Esophagus muscularis mucosa (tissue), 4 donors: ENCODE results near the gene MXI1. TPM values are rescaled to one million over a fixed set of nuclear protein-coding genes. Genes with fewer than 3 reads are reported as not detected.

Source experiments
- DNase-seq: peaks from one replicate; pipeline ENCODE4 v3.0.0-alpha.2; 2017; ENCODE audit errors: extremely low spot score
- H3K27ac ChIP-seq, 4 donors: fragments of 200-600 bp; sonication (generic); replicated peaks in 1 of 4; 1 replicate in 3 of 4; 2 replicates in 1 of 4; pipeline ENCODE4 v1.5.1; 2016 to 2019; ENCODE audit warnings: mild to moderate bottlenecking in 1 of 4
- H3K27me3 ChIP-seq, 4 donors: fragments of 200-600 bp; sonication (generic); one replicate each; pipeline versions ENCODE4 v1.5.1 to v1.6.0; 2016 to 2019
- H3K36me3 ChIP-seq, 4 donors: fragments of 200-600 bp; sonication (generic); one replicate each; pipeline ENCODE4 v1.5.1; 2016 to 2019
- H3K4me1 ChIP-seq, 4 donors: fragments of 200-600 bp; sonication (generic); one replicate each; pipeline ENCODE4 v1.5.1; 2016 to 2019
- H3K4me3 ChIP-seq, 4 donors: fragments of 200-600 bp; sonication (generic); 1 replicate in 2 of 4; 2 replicates in 2 of 4; pipeline ENCODE4 v1.5.1; 2016 to 2019; ENCODE audit warnings: mild to moderate bottlenecking in 4 of 4, moderate library complexity in 1 of 4
- H3K9me3 ChIP-seq, 4 donors: fragments of 200-600 bp; sonication (generic); 1 replicate in 3 of 4; 2 replicates in 1 of 4; pipeline ENCODE4 v1.5.1; 2016 to 2019
- EP300 ChIP-seq: sonication (generic); formaldehyde crosslinking; IDR thresholded peaks from one replicate; pipeline ENCODE4 v1.6.1; 2017; ENCODE audit warnings: antibody characterized with exemption
- POLR2A ChIP-seq: fragments of 450-650 bp; IDR thresholded peaks from one replicate; pipeline ENCODE4 v1.6.1; 2017; ENCODE audit warnings: antibody characterized with exemption, moderate library complexity, mild to moderate bottlenecking, low read depth
- POLR2AphosphoS5 ChIP-seq, 2 donors: sonication (generic); formaldehyde crosslinking; IDR thresholded peaks; one replicate each; pipeline ENCODE4 v1.6.1; 2017; ENCODE audit warnings: antibody characterized with exemption in 2 of 2
- WGBS: methylation state at CpG from one replicate; pipeline ENCODE4 v1.1.5; 2018; 5-methylcytosine and 5-hydroxymethylcytosine counted together
- intact Hi-C: fragments of 100-400 bp; cut with DNase I; formaldehyde crosslinking; loops from one replicate; pipeline ENCODE4 v1.15.1; 2023
- total RNA-seq, 4 donors: library from RNA; depleted of rRNA; stranded (reverse); fragments of >200 nt; gene quantifications; one replicate each; pipeline versions ENCODE4 v1.1.0 to v1.2.1, GENCODE V29; 2016
- TF ChIP-seq, protein P1 (sequence below), 3 experiments: fragments of 200-600 bp in 2 of 3; fragments of 450-650 bp in 1 of 3; sonication (generic) in 2 of 3; IDR thresholded peaks; one replicate each; pipeline ENCODE4 v1.5.1; 2017 to 2019; ENCODE audit warnings: antibody characterized with exemption in 3 of 3, mild to moderate bottlenecking in 2 of 3, moderate library complexity in 1 of 3

The MXI1 gene
- total RNA-seq, 4 donors from 2014 or later, result 198 to 292 (median 226) TPM

DNA sequence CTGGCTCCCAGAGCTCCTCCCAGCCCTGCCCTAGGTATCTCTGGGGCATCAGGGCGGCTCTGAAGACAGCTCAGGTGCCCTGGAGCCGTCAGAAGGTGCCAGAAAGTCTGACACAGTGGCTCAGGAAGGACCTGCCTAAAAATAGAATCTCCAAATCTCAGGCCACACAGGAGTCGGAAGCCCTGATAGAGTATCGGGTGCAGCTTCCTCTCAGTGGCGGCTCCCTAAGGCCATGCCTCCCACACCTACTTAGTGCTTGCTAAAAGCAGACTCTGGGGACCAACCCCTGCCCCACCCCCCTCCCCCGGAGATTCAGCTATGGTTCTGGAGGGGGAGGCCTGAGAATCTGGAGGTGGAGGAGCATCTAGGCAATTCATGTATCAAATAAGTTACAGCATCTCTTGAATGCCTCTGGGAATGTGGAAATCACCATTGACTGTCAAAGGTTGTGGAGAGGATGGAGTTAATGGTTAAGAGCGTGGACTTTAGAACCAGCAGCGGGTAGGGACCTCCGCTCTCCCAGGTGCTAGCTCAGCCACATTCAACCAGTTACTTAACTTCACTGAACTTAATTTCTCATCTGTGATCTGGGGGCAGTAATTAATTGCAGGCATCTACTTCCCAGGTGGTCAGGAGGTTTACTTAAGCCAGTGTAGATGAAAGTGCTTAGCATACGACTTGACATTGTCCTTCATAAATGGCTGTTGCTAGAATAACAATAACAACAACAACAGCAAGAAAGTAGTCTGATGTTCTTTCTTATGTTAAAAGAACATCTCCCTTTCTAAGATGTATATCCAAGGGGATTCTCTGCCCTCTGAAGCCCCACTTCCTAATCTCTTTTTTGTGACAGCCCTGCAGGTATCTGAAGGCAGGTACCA is 38.6 kb upstream of the MXI1 start:
- no peak for TF ChIP-seq EP300
- H3K4me3 ChIP-seq, result no peak overlapping the region
- WGBS, result 44% methylated on average over 7 of the region's 10 CpGs
- no peak overlapping the region for H3K27ac ChIP-seq
- H3K27me3 ChIP-seq, result peaks cover 0 to 56% (median 8%) of the 10 kb centered on the region in 4 donors
- intact Hi-C loops, result no loop called here
- peak; percentile 87 for DNase-seq
- H3K4me1 ChIP-seq, result peaks cover 14 to 24% (median 16%) of the 10 kb centered on the region in 4 donors
- no peaks in the 10 kb centered on the region for H3K9me3 ChIP-seq
- H3K36me3 ChIP-seq, result no peaks in the 10 kb centered on the region

DNA sequence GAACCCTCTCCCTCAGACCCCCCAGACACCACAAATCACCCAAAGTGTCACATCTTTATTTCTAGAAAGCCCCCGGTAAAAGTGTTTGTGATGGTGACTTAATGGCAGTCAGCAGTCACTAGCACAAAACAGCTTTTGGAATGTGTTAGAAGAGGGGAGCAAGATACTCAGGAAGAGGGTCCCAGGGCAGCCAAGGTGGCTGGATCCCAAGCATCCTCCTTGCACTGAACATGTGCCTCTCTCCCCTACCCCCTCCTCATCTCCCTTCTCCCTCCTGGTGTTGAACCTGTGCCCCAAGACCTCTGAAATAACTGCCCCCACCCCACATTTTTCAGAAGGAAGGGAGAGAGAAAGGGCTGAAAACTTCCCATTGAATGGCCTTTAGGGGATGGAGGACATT is 37.8 kb upstream of the MXI1 start:
- TF ChIP-seq EP300, result no peak
- H3K27me3 ChIP-seq, result peaks cover 0 to 60% (median 8%) of the 10 kb centered on the region in 4 donors
- H3K4me3 ChIP-seq, result no peak overlapping the region
- no peaks in the 10 kb centered on the region for H3K36me3 ChIP-seq
- peaks cover 14 to 24% (median 16%) of the 10 kb centered on the region in 4 donors for H3K4me1 ChIP-seq
- 52% methylated on average over 1 of the region's 1 CpG for WGBS
- no peak overlapping the region for H3K27ac ChIP-seq
- intact Hi-C loops, result no loop called here
- no peaks in the 10 kb centered on the region for H3K9me3 ChIP-seq
- DNase-seq, result peak; percentile 72

DNA sequence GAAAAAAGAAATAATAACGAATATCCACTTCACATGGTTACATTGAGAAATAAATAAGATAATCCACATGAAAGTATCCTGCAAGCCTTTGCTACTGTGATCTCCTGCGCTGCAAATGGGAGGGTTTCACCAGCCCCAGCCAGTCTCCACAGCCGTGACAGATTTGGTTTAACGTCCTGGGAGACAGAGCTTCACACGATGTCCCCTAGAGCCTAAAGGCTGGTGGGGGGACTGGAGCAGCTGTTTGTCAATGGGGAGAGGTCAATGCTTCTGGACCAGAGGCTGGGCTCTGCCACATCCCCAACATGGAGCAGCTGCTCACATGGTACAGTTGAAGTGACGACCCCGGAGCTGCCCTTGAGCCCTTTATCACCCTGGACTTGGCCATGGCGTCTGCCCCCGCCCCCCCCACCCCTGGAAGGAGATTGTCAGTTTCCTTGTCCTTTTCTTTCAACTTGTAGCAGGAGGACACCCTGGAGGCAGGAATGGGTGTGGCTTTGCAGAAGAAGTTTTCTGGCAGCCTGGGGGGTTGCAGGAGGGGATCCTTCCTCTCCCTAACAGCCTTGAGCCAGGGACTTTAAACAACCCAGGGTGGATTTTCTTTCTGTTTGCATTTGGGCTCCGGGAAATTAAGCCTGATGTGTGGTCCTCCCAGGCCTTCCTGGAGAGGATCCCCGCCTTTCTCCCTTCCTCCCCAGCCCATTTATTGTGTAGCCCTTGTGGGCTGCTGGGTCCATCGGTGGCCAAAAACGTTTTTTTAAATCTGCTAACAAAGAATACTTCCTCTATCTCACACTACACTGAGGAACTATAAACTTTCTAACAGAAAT is 37.0 kb upstream of the MXI1 start:
- DNase-seq, result peak; percentile 62
- TF ChIP-seq EP300 (no peak), POLR2AphosphoS5 (IDR thresholded peaks at IDR 0.05) (no peak), POLR2A (no peak)
- TF ChIP-seq, protein P1, sequence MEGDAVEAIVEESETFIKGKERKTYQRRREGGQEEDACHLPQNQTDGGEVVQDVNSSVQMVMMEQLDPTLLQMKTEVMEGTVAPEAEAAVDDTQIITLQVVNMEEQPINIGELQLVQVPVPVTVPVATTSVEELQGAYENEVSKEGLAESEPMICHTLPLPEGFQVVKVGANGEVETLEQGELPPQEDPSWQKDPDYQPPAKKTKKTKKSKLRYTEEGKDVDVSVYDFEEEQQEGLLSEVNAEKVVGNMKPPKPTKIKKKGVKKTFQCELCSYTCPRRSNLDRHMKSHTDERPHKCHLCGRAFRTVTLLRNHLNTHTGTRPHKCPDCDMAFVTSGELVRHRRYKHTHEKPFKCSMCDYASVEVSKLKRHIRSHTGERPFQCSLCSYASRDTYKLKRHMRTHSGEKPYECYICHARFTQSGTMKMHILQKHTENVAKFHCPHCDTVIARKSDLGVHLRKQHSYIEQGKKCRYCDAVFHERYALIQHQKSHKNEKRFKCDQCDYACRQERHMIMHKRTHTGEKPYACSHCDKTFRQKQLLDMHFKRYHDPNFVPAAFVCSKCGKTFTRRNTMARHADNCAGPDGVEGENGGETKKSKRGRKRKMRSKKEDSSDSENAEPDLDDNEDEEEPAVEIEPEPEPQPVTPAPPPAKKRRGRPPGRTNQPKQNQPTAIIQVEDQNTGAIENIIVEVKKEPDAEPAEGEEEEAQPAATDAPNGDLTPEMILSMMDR (IDR thresholded peaks at IDR 0.05), result no peak
- Histone ChIP-seq H3K27me3 (peaks cover 0 to 54% (median 7%) of the 10 kb centered on the region in 4 donors), H3K36me3 (no peaks in the 10 kb centered on the region), H3K27ac (no peak overlapping the region), H3K4me3 (no peak overlapping the region), H3K4me1 (peaks cover 15 to 24% (median 16%) of the 10 kb centered on the region in 4 donors), H3K9me3 (no peaks in the 10 kb centered on the region)
- intact Hi-C loops, result no loop called here
- 18% methylated on average over 13 of the region's 13 CpGs for whole genome bisulfite sequencing

DNA sequence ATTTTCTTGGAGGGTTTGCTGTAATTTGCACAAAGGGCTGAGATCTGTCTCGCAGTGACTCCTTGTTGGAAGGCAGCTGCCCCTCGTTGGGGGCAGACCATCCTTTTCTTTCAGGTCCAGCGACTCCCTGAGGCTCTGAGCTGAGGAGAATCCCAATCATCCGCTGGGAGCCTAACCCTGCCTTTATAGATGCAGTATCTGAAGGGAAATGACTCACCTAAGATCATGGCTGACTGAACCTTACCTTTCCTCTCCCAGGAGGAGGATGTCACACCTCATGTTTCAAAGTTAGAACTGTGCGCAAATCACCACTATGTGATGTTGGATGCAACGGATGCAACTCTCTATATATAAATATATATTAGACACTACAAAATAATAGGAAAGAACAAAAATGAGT is 36.4 kb upstream of the MXI1 start:
- Histone ChIP-seq H3K4me3 (no peak overlapping the region), H3K36me3 (no peaks in the 10 kb centered on the region), H3K4me1 (peaks cover 15 to 24% (median 21%) of the 10 kb centered on the region in 4 donors), H3K27me3 (peaks cover 0 to 47% (median 7%) of the 10 kb centered on the region in 4 donors), H3K27ac (no peak overlapping the region), H3K9me3 (no peaks in the 10 kb centered on the region)
- intact Hi-C loops, result no loop called here
- WGBS, result 50% methylated on average over 6 of the region's 6 CpGs
- DNase-seq, result peak; percentile 24
- no peak for TF ChIP-seq POLR2AphosphoS5 (IDR thresholded peaks at IDR 0.05)

DNA sequence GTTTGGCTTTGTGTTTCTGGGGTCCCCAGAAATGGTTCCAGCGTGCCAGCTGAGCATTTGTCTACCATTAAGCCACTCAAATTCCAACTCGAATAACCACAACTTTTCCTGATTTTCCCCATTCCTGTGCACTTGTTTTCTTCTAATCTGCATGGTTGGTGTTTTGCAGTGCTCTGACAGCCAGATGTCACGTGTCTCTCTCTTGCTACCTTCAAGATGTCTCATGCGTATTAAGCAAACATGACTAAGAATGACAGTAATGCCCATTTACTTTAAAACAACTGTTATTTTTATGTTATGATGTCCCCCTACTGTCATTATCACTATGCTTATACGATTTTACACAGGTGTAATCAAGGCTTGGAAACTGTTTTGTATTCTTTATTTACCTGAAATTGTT is 35.2 kb upstream of the MXI1 start:
- DNase-seq, result no peak
- intact Hi-C loops, result no loop called here
- peaks cover 0 to 36% (median 7%) of the 10 kb centered on the region in 4 donors for H3K27me3 ChIP-seq
- peaks cover 15 to 24% (median 22%) of the 10 kb centered on the region in 4 donors for H3K4me1 ChIP-seq
- TF ChIP-seq EP300 (no peak), POLR2AphosphoS5 (IDR thresholded peaks at IDR 0.05) (no peak), POLR2A (no peak)
- TF ChIP-seq, protein P1 (IDR thresholded peaks at IDR 0.05), result no peak
- H3K36me3 ChIP-seq, result no peaks in the 10 kb centered on the region
- no peaks in the 10 kb centered on the region for H3K9me3 ChIP-seq
- 82% methylated on average over 5 of the region's 5 CpGs for WGBS
- H3K27ac ChIP-seq, result no peak overlapping the region
- H3K4me3 ChIP-seq, result no peak overlapping the region

DNA sequence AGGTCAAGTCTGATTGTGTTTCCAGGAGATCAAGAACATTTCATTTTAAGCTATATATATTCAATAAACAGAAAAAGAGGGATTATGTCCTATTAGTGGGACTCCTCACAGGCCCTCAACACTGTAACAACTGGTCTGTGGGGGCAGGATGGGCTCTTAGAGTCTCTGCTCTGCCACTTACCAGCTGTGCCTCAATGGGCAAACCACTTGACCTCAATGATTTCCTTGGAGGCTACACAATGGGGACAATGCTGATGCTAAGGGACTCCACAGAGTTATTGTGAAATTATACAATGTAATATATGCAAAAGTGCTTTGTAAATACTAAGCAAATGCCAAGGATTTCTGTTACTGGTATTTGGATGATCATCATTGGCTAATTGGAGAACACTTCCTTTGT is 33.2 kb upstream of the MXI1 start:
- intact Hi-C loops, result no loop called here
- Histone ChIP-seq H3K36me3 (no peaks in the 10 kb centered on the region), H3K4me1 (peaks cover 5 to 18% (median 13%) of the 10 kb centered on the region in 4 donors), H3K4me3 (no peak overlapping the region), H3K9me3 (no peaks in the 10 kb centered on the region), H3K27ac (no peak overlapping the region), H3K27me3 (peaks cover 0 to 15% (median 0%) of the 10 kb centered on the region in 4 donors)
- no peak for TF ChIP-seq POLR2AphosphoS5 (IDR thresholded peaks at IDR 0.05)
- no peak for TF ChIP-seq POLR2A
- no peak for TF ChIP-seq EP300
- TF ChIP-seq, protein P1 (IDR thresholded peaks at IDR 0.05), result no peak
- no peak for DNase-seq
